Right lobe of liver (tissue), 4 donors: Measurements from ENCODE around the gene FAM83B.

Source experiments
- CTCF ChIP-seq, 4 donors: fragments of 200-600 bp in 3 of 4; fragments of 450-650 bp in 1 of 4; IDR thresholded peaks; one replicate each; pipeline versions ENCODE4 v1.5.1 to v1.8.0; 2016 to 2022; ENCODE audit warnings: antibody characterized with exemption in 4 of 4, mild to moderate bottlenecking in 2 of 4
- POLR2A ChIP-seq: fragments of 450-650 bp; IDR thresholded peaks from one replicate; pipeline ENCODE4 v1.6.1; 2017; ENCODE audit warnings: antibody characterized with exemption, mild to moderate bottlenecking
- donor health status: DM: no; HTN: no; CAD: no.
- donor health status: DM: no; HTN: no; CAD: no.
- donor health status: DM: no; HTN: yes; CAD: no.

- TF ChIP-seq CTCF (IDR thresholded peaks at IDR 0.05) (no peak), POLR2A (no peak)
Observed at GRCh38 chr6:54873599-54873998, 27.0 kb downstream of the FAM83B start.
